ENCODE measurements around the gene GET4.

GET4 gene

GRCh38 chr7:891805-892204 lies 15.5 kb downstream of the GET4 start:
- Mint-ChIP-seq H3K4me3 (no peak overlapping the region), H3K27ac (no peak overlapping the region), H3K4me1 (ENCODE audit: low read depth) (peaks cover 11% of the 10 kb centered on the region), H3K36me3 (ENCODE audit: low read depth) (peaks cover 94% of the 10 kb centered on the region), H3K27me3 (no peaks in the 10 kb centered on the region), H3K9me3 (no peaks in the 10 kb centered on the region)
- intact Hi-C loops (cut with micrococcal nuclease): no loop called here

- Mint-ChIP-seq H3K4me3 (no peak overlapping the region), H3K36me3 (ENCODE audit: low read depth) (peaks cover 94% of the 10 kb centered on the region), H3K9me3 (no peaks in the 10 kb centered on the region), H3K4me1 (ENCODE audit: low read depth) (peaks cover 11% of the 10 kb centered on the region), H3K27me3 (no peaks in the 10 kb centered on the region), H3K27ac (no peak overlapping the region)
- intact Hi-C loops (cut with micrococcal nuclease): no loop called here
These were observed 16.6 kb downstream of the GET4 start for GRCh38 chr7:892648-893593.

GRCh38 chr7:893686-894085 lies 17.3 kb downstream of the GET4 start:
- intact Hi-C loops (cut with micrococcal nuclease): no loop called here
- Mint-ChIP-seq H3K4me3 (no peak overlapping the region), H3K9me3 (no peaks in the 10 kb centered on the region), H3K4me1 (ENCODE audit: low read depth) (peaks cover 11% of the 10 kb centered on the region), H3K27ac (no peak overlapping the region), H3K36me3 (ENCODE audit: low read depth) (peaks cover 94% of the 10 kb centered on the region), H3K27me3 (no peaks in the 10 kb centered on the region)

- Mint-ChIP-seq H3K27me3 (no peaks in the 10 kb centered on the region), H3K4me1 (ENCODE audit: low read depth) (peaks cover 17% of the 10 kb centered on the region), H3K4me3 (no peak overlapping the region), H3K36me3 (ENCODE audit: low read depth) (peaks cover 94% of the 10 kb centered on the region), H3K9me3 (no peaks in the 10 kb centered on the region), H3K27ac (no peak overlapping the region)
- intact Hi-C loops (cut with micrococcal nuclease): no loop called here
These were observed 18.0 kb downstream of the GET4 start for GRCh38 chr7:894164-894867.

- Mint-ChIP-seq H3K36me3 (ENCODE audit: low read depth) (peaks cover 97% of the 10 kb centered on the region), H3K27me3 (no peaks in the 10 kb centered on the region), H3K4me3 (no peak overlapping the region), H3K4me1 (ENCODE audit: low read depth) (peaks cover 23% of the 10 kb centered on the region), H3K27ac (no peak overlapping the region), H3K9me3 (no peaks in the 10 kb centered on the region)
- intact Hi-C loops (cut with micrococcal nuclease): no loop called here
These were observed 18.6 kb downstream of the GET4 start for GRCh38 chr7:894927-895450.

- no peaks in the 10 kb centered on the region for H3K9me3 Mint-ChIP-seq
- intact Hi-C loops (cut with micrococcal nuclease): no loop called here
- H3K4me1 Mint-ChIP-seq (ENCODE audit: low read depth): peaks cover 23% of the 10 kb centered on the region
- H3K4me3 Mint-ChIP-seq: no peak overlapping the region
- H3K27ac Mint-ChIP-seq: no peak overlapping the region
- peaks cover 100% of the 10 kb centered on the region for H3K36me3 Mint-ChIP-seq (ENCODE audit: low read depth)
- H3K27me3 Mint-ChIP-seq: no peaks in the 10 kb centered on the region
These were observed 19.2 kb downstream of the GET4 start for GRCh38 chr7:895451-896052.

GRCh38 chr7:896346-897075 lies 20.2 kb downstream of the GET4 start:
- Mint-ChIP-seq H3K27me3 (no peaks in the 10 kb centered on the region), H3K9me3 (no peaks in the 10 kb centered on the region), H3K36me3 (ENCODE audit: low read depth) (peaks cover 98% of the 10 kb centered on the region), H3K4me3 (no peak overlapping the region), H3K27ac (no peak overlapping the region), H3K4me1 (ENCODE audit: low read depth) (peaks cover 31% of the 10 kb centered on the region)
- intact Hi-C loops (cut with micrococcal nuclease): no loop called here

GRCh38 chr7:897086-897485 lies 20.7 kb downstream of the GET4 start:
- H3K27me3 Mint-ChIP-seq: no peaks in the 10 kb centered on the region
- no peak overlapping the region for H3K4me3 Mint-ChIP-seq
- peaks cover 37% of the 10 kb centered on the region for H3K4me1 Mint-ChIP-seq (ENCODE audit: low read depth)
- intact Hi-C loops (cut with micrococcal nuclease): no loop called here
- H3K27ac Mint-ChIP-seq: no peak overlapping the region
- no peaks in the 10 kb centered on the region for H3K9me3 Mint-ChIP-seq
- H3K36me3 Mint-ChIP-seq (ENCODE audit: low read depth): peaks cover 93% of the 10 kb centered on the region

GRCh38 chr7:897771-898376 lies 21.5 kb downstream of the GET4 start:
- no peak overlapping the region for H3K27ac Mint-ChIP-seq
- no peak overlapping the region for H3K4me3 Mint-ChIP-seq
- intact Hi-C loops (cut with micrococcal nuclease): no loop called here
- H3K4me1 Mint-ChIP-seq (ENCODE audit: low read depth): peaks cover 41% of the 10 kb centered on the region
- peaks cover 92% of the 10 kb centered on the region for H3K36me3 Mint-ChIP-seq (ENCODE audit: low read depth)
- H3K27me3 Mint-ChIP-seq: no peaks in the 10 kb centered on the region
- H3K9me3 Mint-ChIP-seq: no peaks in the 10 kb centered on the region

- Mint-ChIP-seq H3K27me3 (no peaks in the 10 kb centered on the region), H3K27ac (no peak overlapping the region), H3K36me3 (ENCODE audit: low read depth) (peaks cover 92% of the 10 kb centered on the region), H3K4me1 (ENCODE audit: low read depth) (peaks cover 41% of the 10 kb centered on the region), H3K4me3 (no peak overlapping the region), H3K9me3 (no peaks in the 10 kb centered on the region)
- intact Hi-C loops (cut with micrococcal nuclease): no loop called here
These were observed 22.1 kb downstream of the GET4 start for GRCh38 chr7:898460-898854.

GRCh38 chr7:898855-899681 lies 22.7 kb downstream of the GET4 start:
- H3K36me3 Mint-ChIP-seq (ENCODE audit: low read depth): peaks cover 92% of the 10 kb centered on the region
- H3K9me3 Mint-ChIP-seq: no peaks in the 10 kb centered on the region
- H3K27ac Mint-ChIP-seq: no peak overlapping the region
- peaks cover 46% of the 10 kb centered on the region for H3K4me1 Mint-ChIP-seq (ENCODE audit: low read depth)
- no peak overlapping the region for H3K4me3 Mint-ChIP-seq
- no peaks in the 10 kb centered on the region for H3K27me3 Mint-ChIP-seq
- intact Hi-C loops (cut with micrococcal nuclease): no loop called here

- Mint-ChIP-seq H3K9me3 (no peaks in the 10 kb centered on the region), H3K4me3 (no peak overlapping the region), H3K27me3 (no peaks in the 10 kb centered on the region), H3K27ac (no peak overlapping the region), H3K36me3 (ENCODE audit: low read depth) (peaks cover 92% of the 10 kb centered on the region), H3K4me1 (ENCODE audit: low read depth) (peaks cover 46% of the 10 kb centered on the region)
- intact Hi-C loops (cut with micrococcal nuclease): loop anchor here (2.0 to 5.0 kb wide), 2 partner anchors 23 to 237 kb away; partner anchors contain the start of gene GET4
These were observed 23.5 kb downstream of the GET4 start for GRCh38 chr7:899806-900205.
